SK-N-MC (cell line): ENCODE measurements around the gene NRP2.
A peak's percentile ranks its signal among the peaks of the same experiment; 100 is the strongest.

ENCODE experiments used
- DNase-seq: peaks from one replicate; pipeline ENCODE4 v3.0.0-alpha.2; 2011; ENCODE audit warnings: low read depth, low spot score
- H3K27ac ChIP-seq: fragments of 200-600 bp; sonication (generic); 2 replicates; pipeline ENCODE4 v1.5.1; 2016; ENCODE audit warnings: mixed run types
- H3K36me3 ChIP-seq: fragments of 200-600 bp; sonication (generic); 2 replicates; pipeline ENCODE4 v1.6.1; 2017; ENCODE audit warnings: antibody characterized with exemption, low read length, mixed read lengths; ENCODE audit not compliant: insufficient read depth
- H3K4me3 ChIP-seq: fragments of 200-600 bp; sonication (generic); 2 replicates; pipeline ENCODE4 v1.5.1; 2016
- H3K9ac ChIP-seq: fragments of 200-600 bp; sonication (generic); 2 replicates; pipeline ENCODE4 v1.8.0; 2017; ENCODE audit warnings: mixed run types, mixed read lengths; ENCODE audit not compliant: insufficient read length
- H3K9me3 ChIP-seq: fragments of 200-600 bp; sonication (generic); 2 replicates; pipeline ENCODE4 v1.6.1; 2017; ENCODE audit warnings: low read depth, mild to moderate bottlenecking, antibody characterized with exemption, low read length, moderate library complexity, mixed read lengths
- EZH2 ChIP-seq: fragments of 200-600 bp; sonication (generic); IDR thresholded peaks from one replicate; pipeline ENCODE4 v1.6.1; 2017; ENCODE audit warnings: antibody characterized with exemption
- FOXP2 ChIP-seq: optimal IDR thresholded peaks from 2 replicates; pipeline ENCODE3; 2011; ENCODE audit warnings: mild to moderate bottlenecking, moderate library complexity; ENCODE audit not compliant: insufficient read depth; ENCODE audit errors: extremely low read length, control extremely low read depth
- POLR2AphosphoS5 ChIP-seq: IDR thresholded peaks from 2 replicates; pipeline ENCODE4 v1.6.1; 2012; ENCODE audit warnings: mild to moderate bottlenecking, low read depth, low read length, borderline replicate concordance

Gene NRP2

DNA sequence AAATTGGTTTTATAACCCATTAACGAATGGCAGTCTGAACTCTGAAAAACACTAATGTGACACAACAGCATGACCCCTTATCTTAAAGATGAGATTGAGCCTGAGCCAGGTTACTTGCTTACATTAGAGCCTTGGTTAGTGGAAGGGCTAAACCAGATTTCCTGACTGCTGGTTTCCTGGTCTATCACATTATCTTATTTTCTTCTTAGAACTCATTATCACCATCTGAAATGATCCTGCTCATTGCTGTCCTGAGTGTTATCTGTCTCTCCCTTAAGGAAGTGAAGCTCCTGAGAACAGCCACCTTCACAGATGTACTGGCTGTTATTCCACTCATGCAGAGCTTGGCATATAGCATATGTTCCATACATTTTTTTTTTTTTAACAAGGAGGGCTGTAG lies 9.0 kb upstream of the NRP2 start:
- Histone ChIP-seq H3K36me3 (no peaks in the 10 kb centered on the region), H3K9me3 (no peaks in the 10 kb centered on the region), H3K4me3 (no peak overlapping the region), H3K27ac (no peak overlapping the region), H3K9ac (no peak overlapping the region)
- TF ChIP-seq FOXP2 (no peak), POLR2AphosphoS5 (no peak), EZH2 (no peak)
- no peak for DNase-seq

DNA sequence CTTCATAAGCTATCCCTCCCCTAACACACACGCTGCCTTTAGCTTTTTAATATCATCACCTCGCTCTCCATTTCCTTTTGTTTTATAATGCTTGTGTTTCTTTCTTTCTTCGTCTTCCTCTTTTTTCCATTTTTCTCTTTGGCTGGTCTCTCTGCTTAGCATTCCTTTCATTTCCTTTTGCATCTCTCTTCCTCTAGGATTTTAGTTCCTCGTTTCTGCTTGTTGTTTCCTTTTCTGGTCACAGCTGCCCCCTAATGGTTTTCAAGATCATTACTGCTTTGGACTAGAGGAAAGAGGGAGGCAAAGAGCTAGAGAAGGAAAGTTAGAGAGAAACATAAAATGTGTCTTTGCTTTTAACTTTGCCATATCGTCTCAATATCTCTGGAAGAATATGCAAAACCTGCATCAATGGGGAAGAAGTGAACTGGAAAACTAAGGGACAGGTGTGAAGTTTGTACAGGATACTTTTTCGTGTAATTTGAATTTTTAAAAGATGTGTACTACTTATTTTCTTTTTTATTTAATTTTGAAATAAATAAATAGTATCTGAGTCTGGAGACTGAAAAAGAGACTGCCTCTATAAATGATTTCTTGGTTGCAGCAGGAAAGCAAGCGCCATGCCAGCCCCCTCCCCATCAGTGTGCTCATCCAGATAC lies 6.3 kb upstream of the NRP2 start:
- Histone ChIP-seq H3K9ac (no peak overlapping the region), H3K4me3 (no peak overlapping the region), H3K36me3 (no peaks in the 10 kb centered on the region), H3K27ac (no peak overlapping the region), H3K9me3 (no peaks in the 10 kb centered on the region)
- peak; percentile 16 for DNase-seq
- TF ChIP-seq FOXP2 (no peak), EZH2 (no peak), POLR2AphosphoS5 (no peak)

DNA sequence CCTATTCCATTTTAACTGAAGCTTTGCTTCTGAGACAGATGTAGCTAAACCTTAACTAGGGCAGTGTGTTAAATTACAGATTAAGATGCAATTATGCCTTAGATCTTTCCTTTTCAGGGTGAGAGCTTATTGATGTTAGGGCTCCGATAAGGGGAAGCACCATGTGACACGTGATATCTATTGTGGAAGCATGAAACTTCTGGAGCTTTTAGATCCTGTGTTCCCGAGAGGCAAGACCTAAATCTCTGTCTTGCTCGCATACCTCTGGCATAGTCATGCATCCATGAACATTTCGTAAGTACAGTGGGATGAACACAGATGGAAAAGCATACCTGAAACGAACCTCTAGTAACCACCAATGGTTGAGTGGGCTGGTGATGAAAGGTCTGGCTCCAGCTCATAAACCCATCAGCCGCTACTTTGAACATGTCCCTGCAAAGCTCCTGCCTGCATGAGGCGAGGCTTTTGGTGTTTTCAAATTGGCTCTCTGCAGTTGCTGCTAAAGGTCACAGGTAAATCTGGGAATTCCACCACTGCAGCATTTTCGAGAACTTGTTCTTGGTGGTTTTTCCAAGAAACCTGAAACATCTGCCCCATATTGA lies 3.7 kb upstream of the NRP2 start:
- no peak for TF ChIP-seq POLR2AphosphoS5
- no peak for TF ChIP-seq EZH2
- no peak for TF ChIP-seq FOXP2
- DNase-seq = no peak
- Histone ChIP-seq H3K36me3 (no peaks in the 10 kb centered on the region), H3K9me3 (no peaks in the 10 kb centered on the region), H3K4me3 (no peak overlapping the region), H3K9ac (no peak overlapping the region), H3K27ac (no peak overlapping the region)

DNA sequence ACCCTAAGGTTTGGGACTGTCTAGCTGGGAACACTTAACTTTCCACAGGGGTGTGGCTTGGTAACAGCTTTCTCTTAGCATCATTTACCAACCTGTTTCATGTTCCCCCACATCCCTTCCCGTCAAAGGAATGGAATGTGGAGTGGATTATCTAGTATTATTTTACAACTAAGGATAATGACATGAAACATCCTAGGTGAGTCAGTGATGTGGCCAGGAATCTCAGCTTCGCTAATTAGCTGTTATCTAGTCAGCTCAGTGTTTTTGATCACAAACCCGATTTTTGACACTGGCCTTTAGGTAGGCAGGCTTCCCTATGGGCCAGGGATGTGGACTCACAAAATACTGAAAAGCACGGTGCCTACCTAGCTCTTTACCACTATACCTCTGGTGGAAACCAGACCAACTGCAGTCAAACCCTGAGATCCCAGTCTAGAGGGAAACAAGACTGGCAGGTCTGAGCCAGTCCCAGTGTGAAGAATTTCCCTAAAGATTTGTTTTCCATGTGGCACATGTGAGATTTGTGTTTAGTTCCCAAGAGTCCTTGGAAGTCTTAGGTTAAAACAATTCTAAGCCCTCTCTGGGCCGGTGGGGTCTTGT lies 2.8 kb upstream of the NRP2 start:
- H3K9ac ChIP-seq = no peak overlapping the region
- no peaks in the 10 kb centered on the region for H3K9me3 ChIP-seq
- TF ChIP-seq EZH2 (no peak), FOXP2 (no peak), POLR2AphosphoS5 (no peak)
- H3K27ac ChIP-seq = no peak overlapping the region
- no peak overlapping the region for H3K4me3 ChIP-seq
- H3K36me3 ChIP-seq = no peaks in the 10 kb centered on the region
- no peak for DNase-seq

DNA sequence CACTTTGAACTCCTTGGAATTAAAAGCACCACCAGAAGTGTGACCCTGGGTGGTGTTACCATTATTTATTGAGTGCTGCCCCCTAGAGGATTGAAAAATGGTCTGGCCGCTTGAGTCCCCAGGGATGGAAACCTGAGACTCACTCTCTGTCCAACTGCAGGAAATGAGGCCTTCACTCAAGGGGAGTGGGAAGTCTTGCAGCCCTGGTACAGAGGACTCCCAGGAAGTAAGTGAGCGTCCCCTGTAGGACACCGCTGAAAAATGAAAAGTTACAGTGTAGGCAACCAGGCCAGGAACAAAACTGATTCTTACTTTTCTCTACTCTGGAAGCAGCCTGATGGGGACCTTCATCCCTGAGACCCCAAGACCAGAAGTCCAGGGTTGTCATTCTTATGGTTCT lies 2.2 kb upstream of the NRP2 start:
- Histone ChIP-seq H3K36me3 (no peaks in the 10 kb centered on the region), H3K9ac (no peak overlapping the region), H3K27ac (no peak overlapping the region), H3K4me3 (no peak overlapping the region), H3K9me3 (no peaks in the 10 kb centered on the region)
- no peak for TF ChIP-seq EZH2
- TF ChIP-seq FOXP2 = no peak
- TF ChIP-seq POLR2AphosphoS5 = no peak
- DNase-seq = peak; percentile 51

DNA sequence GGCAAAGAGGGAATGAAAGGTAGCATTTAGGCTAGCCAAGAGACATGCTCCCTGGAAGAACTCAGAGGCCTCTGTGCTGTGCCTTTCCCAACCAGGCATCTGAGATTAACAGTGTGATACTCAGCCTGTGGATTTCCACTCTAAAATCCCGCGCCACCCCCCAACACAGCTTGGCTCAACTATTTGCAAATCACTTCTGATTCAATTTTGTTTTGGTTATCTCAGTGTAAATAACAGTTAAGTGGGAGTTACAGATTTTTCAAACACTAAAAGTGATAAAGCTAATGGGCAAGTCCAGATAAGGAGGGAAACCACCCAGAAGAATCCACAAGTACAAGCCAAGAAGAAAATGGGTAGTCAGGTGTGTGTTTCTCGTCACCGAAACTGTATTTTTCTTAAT lies 1.4 kb upstream of the NRP2 start:
- H3K9ac ChIP-seq = no peak overlapping the region
- no peak for DNase-seq
- H3K27ac ChIP-seq = no peak overlapping the region
- no peak for TF ChIP-seq FOXP2
- TF ChIP-seq POLR2AphosphoS5 = no peak
- TF ChIP-seq EZH2 = no peak
- no peaks in the 10 kb centered on the region for H3K36me3 ChIP-seq
- H3K9me3 ChIP-seq = no peaks in the 10 kb centered on the region
- no peak overlapping the region for H3K4me3 ChIP-seq

DNA sequence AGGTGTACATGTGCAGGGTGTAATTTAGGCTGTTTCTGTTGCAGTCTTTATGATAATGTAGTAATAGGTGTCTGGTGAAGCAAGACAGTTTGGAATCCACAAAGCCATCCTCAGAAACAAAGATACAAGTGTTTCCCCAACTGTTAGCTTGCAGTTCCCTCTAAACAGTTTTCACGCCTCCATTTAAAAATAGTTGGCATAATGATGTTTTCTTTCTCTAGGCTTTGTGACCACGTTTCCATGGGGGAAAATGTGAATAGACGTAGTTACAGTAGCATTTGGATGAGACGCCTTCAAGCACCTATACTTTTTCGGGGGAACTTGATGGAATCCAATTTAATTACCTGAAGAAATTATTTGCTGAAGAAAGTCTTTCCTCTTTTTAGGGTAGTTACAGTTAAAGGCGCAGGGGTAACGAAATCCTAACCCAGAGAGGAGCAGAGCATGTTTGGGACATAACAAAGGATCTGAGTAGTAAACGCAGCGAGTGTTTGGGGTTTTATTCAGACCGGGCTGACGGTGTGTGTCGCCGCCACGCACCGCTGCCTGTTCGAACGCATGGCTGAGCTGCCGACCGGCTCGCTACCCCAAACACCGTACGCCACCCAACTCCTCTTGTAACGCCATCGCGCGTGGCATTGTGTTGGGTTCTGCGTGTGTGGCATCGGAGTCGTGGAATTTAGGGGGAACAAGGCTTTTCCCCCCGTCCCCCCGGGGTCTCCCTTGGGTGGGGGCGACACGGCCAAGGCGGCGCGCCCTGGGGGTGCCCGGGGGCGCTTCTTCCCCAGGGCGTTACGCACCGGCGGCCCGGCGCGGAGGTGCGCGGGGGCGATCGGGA lies 681 bp upstream of the NRP2 start:
- H3K9me3 ChIP-seq = no peaks in the 10 kb centered on the region
- no peaks in the 10 kb centered on the region for H3K36me3 ChIP-seq
- no peak for TF ChIP-seq EZH2
- TF ChIP-seq POLR2AphosphoS5 = no peak
- TF ChIP-seq FOXP2 = no peak
- no peak for DNase-seq
- H3K4me3 ChIP-seq = peak overlapping the region; percentile 77
- H3K9ac ChIP-seq = peak overlapping the region; percentile 15
- no peak overlapping the region for H3K27ac ChIP-seq

DNA sequence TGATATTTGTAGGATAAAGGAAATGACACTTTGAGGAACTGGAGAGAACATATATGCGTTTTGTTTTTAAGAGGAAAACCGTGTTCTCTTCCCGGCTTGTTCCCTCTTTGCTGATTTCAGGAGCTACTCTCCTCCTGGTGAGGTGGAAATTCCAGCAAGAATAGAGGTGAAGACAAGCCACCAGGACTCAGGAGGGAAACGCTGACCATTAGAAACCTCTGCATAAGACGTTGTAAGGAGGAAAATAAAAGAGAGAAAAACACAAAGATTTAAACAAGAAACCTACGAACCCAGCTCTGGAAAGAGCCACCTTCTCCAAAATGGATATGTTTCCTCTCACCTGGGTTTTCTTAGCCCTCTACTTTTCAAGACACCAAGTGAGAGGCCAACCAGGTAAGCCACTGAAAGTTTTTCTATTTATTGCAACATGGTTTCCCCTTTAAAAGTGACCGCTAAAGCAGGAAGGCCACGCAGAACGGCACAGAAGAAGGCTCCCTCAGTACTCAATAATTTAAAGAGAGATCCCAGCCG lies 735 bp downstream of the NRP2 start:
- H3K27ac ChIP-seq = no peak overlapping the region
- no peaks in the 10 kb centered on the region for H3K9me3 ChIP-seq
- peak overlapping the region; percentile 77 for H3K4me3 ChIP-seq
- H3K9ac ChIP-seq = no peak overlapping the region
- TF ChIP-seq FOXP2 (no peak), POLR2AphosphoS5 (no peak), EZH2 (peak; percentile 23)
- no peak for DNase-seq
- H3K36me3 ChIP-seq = no peaks in the 10 kb centered on the region
